ENCODE data around the gene RGS7.

DNA sequence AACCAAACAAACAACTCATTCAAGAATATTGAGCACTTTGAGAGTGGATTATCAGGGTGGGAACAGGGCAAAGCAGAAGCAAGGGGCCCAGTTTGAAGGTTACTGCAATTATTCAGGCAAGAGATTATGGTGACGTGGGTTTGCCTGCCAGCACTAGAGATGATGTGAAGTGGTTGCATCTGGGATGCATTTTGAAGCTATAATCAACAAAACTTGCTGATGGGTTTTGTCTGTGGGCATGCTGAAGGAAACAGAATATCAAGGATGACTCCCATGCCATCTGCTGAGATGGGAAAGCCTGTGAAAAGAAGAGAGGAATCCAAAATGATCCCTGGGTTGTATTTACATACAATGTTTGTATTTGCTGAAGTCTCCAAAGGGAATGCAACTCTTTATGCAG is 520.7 kb downstream of the RGS7 start:
- TF ChIP-seq, protein P1, sequence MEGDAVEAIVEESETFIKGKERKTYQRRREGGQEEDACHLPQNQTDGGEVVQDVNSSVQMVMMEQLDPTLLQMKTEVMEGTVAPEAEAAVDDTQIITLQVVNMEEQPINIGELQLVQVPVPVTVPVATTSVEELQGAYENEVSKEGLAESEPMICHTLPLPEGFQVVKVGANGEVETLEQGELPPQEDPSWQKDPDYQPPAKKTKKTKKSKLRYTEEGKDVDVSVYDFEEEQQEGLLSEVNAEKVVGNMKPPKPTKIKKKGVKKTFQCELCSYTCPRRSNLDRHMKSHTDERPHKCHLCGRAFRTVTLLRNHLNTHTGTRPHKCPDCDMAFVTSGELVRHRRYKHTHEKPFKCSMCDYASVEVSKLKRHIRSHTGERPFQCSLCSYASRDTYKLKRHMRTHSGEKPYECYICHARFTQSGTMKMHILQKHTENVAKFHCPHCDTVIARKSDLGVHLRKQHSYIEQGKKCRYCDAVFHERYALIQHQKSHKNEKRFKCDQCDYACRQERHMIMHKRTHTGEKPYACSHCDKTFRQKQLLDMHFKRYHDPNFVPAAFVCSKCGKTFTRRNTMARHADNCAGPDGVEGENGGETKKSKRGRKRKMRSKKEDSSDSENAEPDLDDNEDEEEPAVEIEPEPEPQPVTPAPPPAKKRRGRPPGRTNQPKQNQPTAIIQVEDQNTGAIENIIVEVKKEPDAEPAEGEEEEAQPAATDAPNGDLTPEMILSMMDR (IDR thresholded peaks at IDR 0.05), result no peak
- TF ChIP-seq POLR2AphosphoS5 (IDR thresholded peaks at IDR 0.05) (no peak), POLR2A (IDR thresholded peaks at IDR 0.05) (no peak), EP300 (IDR thresholded peaks at IDR 0.05) (no peak)

All from gastroesophageal sphincter (tissue), 3 donors.